ENCODE results near the gene DYNLT4.

GRCh38 chr1:44792736-44793502, 14.2 kb downstream of the DYNLT4 start:
- TF ChIP-seq CTCF (IDR thresholded peaks at IDR 0.05) = no peak
- TF ChIP-seq POLR2A (IDR thresholded peaks at IDR 0.05) = no peak

All from adrenal gland (tissue), 5 donors.